BE2C (cell line): Measurements from ENCODE around the gene ANKS6.

Experiments
- DNase-seq: peaks from one replicate; pipeline ENCODE4 v3.0.0-alpha.2; 2020
- H3K27me3 ChIP-seq: fragments of 250-450 bp; sonication (Bioruptor Pico); 2 replicates; pipeline ENCODE4 v1.5.1; 2020; ENCODE audit warnings: mild to moderate bottlenecking
- H3K36me3 ChIP-seq: fragments of 250-450 bp; sonication (Bioruptor Pico); 2 replicates; pipeline ENCODE4 v1.5.1; 2020; ENCODE audit warnings: mild to moderate bottlenecking
- H3K4me1 ChIP-seq: fragments of 250-450 bp; sonication (Bioruptor Pico); 2 replicates; pipeline ENCODE4 v1.5.1; 2020
- H3K4me3 ChIP-seq: 2 replicates; pipeline ENCODE4 v1.5.1; 2011; ENCODE audit warnings: low read depth, low read length
- H3K9me3 ChIP-seq: fragments of 250-450 bp; sonication (Bioruptor Pico); 2 replicates; pipeline ENCODE4 v1.5.1; 2020
- TF ChIP-seq, protein P1 (sequence below): IDR thresholded peaks from 2 replicates; pipeline ENCODE4 v1.5.1; 2012; ENCODE audit warnings: mild to moderate bottlenecking, low read depth, low read length

Gene ANKS6

DNA sequence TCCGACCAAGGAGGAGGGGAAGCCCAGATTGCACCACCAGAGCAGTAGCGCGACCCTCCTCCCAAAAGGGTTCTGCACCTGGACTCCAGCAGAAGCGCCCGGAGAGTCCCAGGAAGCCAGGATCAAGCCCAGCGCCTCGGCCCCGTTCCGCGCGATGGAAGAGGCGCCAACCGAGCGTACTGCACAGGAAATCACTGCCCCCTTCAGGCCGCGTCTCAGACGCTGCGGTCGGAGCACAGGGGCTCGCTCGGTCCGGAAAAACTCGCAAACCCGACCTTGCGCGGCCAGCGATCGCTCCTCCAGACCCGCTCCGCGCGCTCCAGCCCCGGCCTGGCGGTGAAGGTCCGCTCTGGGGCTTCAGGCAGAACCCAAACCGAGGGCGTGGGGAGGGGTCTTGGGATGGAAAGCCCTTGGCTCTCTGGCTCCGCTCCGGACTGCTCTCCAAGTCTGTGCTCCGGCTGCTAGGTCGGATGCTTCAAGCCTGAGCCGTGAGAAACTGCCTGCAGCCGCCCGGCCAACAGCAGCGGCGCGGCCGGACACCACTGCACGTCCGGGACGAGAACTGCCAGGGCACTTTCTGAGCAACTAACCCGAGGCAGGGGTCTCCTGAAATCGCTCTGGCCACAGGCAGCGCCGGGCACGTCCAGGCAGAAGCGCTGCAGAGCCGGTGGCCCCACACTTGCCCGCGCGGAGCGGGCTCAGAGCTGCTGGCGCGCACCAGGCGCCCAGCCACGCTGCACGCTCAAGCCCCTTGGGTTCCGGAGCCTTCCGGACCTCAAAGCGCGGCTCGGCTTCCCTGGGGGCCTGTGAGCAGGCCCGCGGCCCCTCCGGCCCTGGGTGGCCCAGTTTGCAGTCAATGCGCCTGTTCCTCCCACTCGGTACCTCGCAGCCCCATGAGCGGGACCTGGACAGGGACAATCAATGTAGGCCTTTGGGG is 88.9 kb downstream of the ANKS6 start:
- H3K4me1 ChIP-seq = no peaks in the 10 kb centered on the region
- no peaks in the 10 kb centered on the region for H3K9me3 ChIP-seq
- peak overlapping the region; percentile 21; the same call in 1 of the 2 replicates for H3K4me3 ChIP-seq
- TF ChIP-seq, protein P1, sequence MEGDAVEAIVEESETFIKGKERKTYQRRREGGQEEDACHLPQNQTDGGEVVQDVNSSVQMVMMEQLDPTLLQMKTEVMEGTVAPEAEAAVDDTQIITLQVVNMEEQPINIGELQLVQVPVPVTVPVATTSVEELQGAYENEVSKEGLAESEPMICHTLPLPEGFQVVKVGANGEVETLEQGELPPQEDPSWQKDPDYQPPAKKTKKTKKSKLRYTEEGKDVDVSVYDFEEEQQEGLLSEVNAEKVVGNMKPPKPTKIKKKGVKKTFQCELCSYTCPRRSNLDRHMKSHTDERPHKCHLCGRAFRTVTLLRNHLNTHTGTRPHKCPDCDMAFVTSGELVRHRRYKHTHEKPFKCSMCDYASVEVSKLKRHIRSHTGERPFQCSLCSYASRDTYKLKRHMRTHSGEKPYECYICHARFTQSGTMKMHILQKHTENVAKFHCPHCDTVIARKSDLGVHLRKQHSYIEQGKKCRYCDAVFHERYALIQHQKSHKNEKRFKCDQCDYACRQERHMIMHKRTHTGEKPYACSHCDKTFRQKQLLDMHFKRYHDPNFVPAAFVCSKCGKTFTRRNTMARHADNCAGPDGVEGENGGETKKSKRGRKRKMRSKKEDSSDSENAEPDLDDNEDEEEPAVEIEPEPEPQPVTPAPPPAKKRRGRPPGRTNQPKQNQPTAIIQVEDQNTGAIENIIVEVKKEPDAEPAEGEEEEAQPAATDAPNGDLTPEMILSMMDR = peak; percentile 67
- peaks cover 73% of the 10 kb centered on the region for H3K27me3 ChIP-seq
- DNase-seq = peak; percentile 77
- H3K36me3 ChIP-seq = no peaks in the 10 kb centered on the region

DNA sequence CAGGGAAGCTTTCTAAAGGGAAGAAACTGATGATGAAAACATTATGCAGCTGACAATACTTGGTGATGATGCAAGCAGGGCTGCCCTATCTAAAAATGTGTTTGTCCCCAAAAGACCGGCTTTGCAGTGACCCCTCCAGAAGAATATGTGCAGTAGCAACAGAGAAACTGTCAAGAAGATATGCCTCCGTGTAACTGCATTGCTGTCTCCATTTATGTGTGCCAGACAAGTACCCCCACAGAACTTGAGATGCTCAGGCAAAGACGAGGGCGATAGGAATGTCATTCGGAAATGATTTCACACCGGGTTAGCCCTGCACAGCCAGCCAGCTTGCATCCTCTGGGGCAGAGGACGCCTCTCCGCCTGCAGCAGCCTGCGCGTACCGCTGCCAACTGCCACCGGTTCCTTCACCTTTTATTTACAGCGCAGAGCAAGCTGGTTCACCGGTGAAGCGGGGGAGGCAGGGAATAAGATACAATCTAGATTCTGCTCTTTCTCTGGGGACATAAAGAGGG is 89.6 kb downstream of the ANKS6 start:
- TF ChIP-seq, protein P1 = no peak
- no peaks in the 10 kb centered on the region for H3K9me3 ChIP-seq
- DNase-seq = no peak
- H3K27me3 ChIP-seq = peaks cover 67% of the 10 kb centered on the region
- H3K4me3 ChIP-seq = peak overlapping the region; percentile 21; the same call in 1 of the 2 replicates
- H3K4me1 ChIP-seq = no peaks in the 10 kb centered on the region
- H3K36me3 ChIP-seq = no peaks in the 10 kb centered on the region

DNA sequence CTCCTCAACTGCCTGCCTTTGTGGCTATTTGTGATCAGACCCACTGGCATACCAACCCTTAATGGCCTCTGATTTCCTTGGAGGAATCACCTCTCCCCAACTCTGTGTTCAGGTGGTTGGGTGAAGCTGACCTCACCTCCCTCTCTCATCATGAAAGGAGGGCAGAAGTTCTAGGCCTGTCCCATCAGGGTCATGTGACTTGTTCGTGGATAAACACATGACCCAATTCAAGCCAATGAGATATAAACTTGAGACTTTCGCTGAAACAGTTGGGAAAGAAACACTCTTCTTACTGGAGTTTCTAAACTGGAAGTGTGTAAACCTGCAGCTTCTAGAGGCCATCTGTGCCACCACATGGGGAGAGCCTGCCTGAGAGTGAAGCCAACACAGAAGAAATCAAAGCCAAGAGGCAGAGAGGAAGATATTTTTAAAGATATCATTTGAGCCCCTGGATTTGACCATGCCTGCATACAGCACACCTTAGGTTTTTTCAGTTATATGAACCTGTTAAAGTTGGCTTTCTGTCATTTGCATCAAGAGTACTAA is 93.4 kb downstream of the ANKS6 start:
- no peak for DNase-seq
- H3K4me1 ChIP-seq = no peaks in the 10 kb centered on the region; the same call in 1 of the 2 replicates
- H3K9me3 ChIP-seq = no peaks in the 10 kb centered on the region
- no peaks in the 10 kb centered on the region for H3K36me3 ChIP-seq
- TF ChIP-seq, protein P1 = no peak
- no peak overlapping the region for H3K4me3 ChIP-seq
- H3K27me3 ChIP-seq = peaks cover 34% of the 10 kb centered on the region

DNA sequence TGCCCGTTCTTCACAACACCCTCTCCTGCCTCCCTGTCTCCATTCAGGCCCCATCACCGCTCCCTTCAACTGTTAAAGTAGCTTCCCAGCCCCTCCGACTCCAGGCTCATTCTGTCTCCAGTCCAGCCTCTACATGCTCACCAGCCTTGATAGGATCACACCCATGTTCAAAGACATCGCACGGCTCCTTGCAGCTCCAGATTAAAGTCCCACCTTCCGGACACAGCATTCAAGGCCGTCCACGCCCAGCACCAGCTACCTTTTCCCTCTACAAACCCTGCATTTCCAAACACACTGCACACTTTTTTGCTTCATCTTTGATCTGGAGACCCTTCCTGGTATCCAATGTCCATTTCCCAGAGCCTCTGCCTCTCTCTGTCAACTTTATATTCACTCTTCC is 94.0 kb downstream of the ANKS6 start:
- no peaks in the 10 kb centered on the region; the same call in 1 of the 2 replicates for H3K4me1 ChIP-seq
- H3K27me3 ChIP-seq = peaks cover 28% of the 10 kb centered on the region
- H3K4me3 ChIP-seq = no peak overlapping the region
- H3K9me3 ChIP-seq = no peaks in the 10 kb centered on the region
- no peak for DNase-seq
- H3K36me3 ChIP-seq = no peaks in the 10 kb centered on the region
- TF ChIP-seq, protein P1 = no peak

DNA sequence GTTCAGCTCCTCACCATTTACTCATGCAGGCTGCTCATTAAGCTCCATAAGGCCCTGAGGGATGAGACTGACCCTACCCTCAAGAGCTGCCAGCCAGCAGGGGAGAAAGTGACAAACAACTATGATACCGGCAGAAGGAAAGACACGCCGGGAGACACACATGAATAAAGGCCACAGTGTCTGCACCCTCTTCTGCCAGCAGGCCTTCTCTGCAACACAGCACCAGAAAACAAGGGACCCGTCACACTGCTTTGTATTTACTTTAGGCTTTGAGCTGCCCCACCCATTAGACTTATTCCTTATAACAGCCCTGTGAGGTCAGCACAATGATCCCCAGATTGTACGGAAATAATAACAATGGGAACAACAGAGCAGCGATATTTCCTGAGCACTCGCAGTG is 94.8 kb downstream of the ANKS6 start:
- Histone ChIP-seq H3K36me3 (no peaks in the 10 kb centered on the region), H3K4me3 (no peak overlapping the region), H3K9me3 (no peaks in the 10 kb centered on the region), H3K27me3 (peaks cover 21% of the 10 kb centered on the region), H3K4me1 (no peaks in the 10 kb centered on the region; the same call in 1 of the 2 replicates)
- no peak for DNase-seq
- TF ChIP-seq, protein P1 = no peak
